Omental fat pad (tissue), 4 donors: ENCODE data around the gene RAPSN. TPM values are rescaled to one million over a fixed set of nuclear protein-coding genes. Genes with fewer than 3 reads are reported as not detected.

Source experiments
- ATAC-seq: fragments of 150-250 bp; one replicate; pipeline ENCODE4 v1.9.1; 2016; ENCODE audit warnings: mild to moderate bottlenecking, moderate library complexity; ENCODE audit not compliant: low FRiP score
- DNase-seq: peaks from one replicate; pipeline ENCODE4 v3.0.0-alpha.2; 2019; ENCODE audit warnings: low spot score
- CTCF ChIP-seq, 3 donors: fragments of 450-650 bp; IDR thresholded peaks; one replicate each; pipeline ENCODE4 v1.5.1; 2016 to 2017; ENCODE audit warnings: antibody characterized with exemption in 3 of 3, mild to moderate bottlenecking in 3 of 3, moderate library complexity in 2 of 3
- total RNA-seq, 4 donors: library from RNA; depleted of rRNA; stranded (reverse); fragments of >200 nt; gene quantifications; one replicate each; pipeline ENCODE4 v1.1.0, GENCODE V29; 2016

The RAPSN gene
- total RNA-seq, 4 donors from 2014 or later = 0.24 to 0.37 TPM; not detected in 2

GRCh38 chr11:47430524-47430923 lies 18.4 kb downstream of the RAPSN start:
- no peak for TF ChIP-seq CTCF (IDR thresholded peaks at IDR 0.05)
- ATAC-seq (no peak), DNase-seq (no peak)

GRCh38 chr11:47426062-47426956 lies 22.6 kb downstream of the RAPSN start, which contains the start of gene PSMC3:
PSMC3 (minus strand) TSS chr11:47426439; CDS start chr11:47426279, 160 bp downstream.
- no peak for TF ChIP-seq CTCF (IDR thresholded peaks at IDR 0.05)
- peak; percentile 98 for DNase-seq
- peak; percentile 99 for ATAC-seq

GRCh38 chr11:47425611-47426010 lies 23.3 kb downstream of the RAPSN start:
- ATAC-seq (no peak), DNase-seq (no peak)
- no peak for TF ChIP-seq CTCF (IDR thresholded peaks at IDR 0.05)

- no peak for ATAC-seq
- TF ChIP-seq CTCF (IDR thresholded peaks at IDR 0.05) = no peak
These were observed 30.3 kb downstream of the RAPSN start for GRCh38 chr11:47418454-47419259.

GRCh38 chr11:47417712-47418111 lies 31.2 kb downstream of the RAPSN start:
- no peak for TF ChIP-seq CTCF (IDR thresholded peaks at IDR 0.05)
- ATAC-seq (no peak), DNase-seq (no peak)

More at GRCh38 chr11:47418454-47419259, 30.3 kb downstream of the RAPSN start:
- no peak for DNase-seq

GRCh38 chr11:47415949-47416472 lies 32.9 kb downstream of the RAPSN start:
- ATAC-seq = peak; percentile 90
- no peak for DNase-seq

More at GRCh38 chr11:47415949-47416472, 32.9 kb downstream of the RAPSN start:
- TF ChIP-seq CTCF (IDR thresholded peaks at IDR 0.05) = no peak
